Measurements from ENCODE around the gene EPSTI1.

EPSTI1 gene

DNA sequence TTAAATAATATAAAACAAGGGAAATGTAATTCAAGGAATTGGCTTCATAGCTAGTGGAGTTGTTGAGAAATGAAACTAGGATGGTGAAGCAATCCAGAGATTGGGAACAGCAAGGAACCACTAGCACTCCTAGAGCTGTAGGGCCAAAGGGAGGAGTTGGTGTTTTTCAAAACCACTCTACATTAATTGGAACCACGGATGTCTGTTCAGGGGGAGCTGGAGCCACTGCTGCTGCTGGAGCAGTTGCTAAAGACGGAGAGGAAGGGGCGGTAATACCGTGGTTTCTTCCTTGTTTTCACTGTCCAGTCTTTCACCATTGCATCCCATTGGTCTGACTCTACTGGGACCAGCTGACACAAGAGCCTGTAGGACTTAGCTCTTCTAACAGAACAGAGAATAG is 39.8 kb upstream of the EPSTI1 start:
- Histone ChIP-seq H3F3A (ENCODE audit: insufficient read depth, low read length) (no peaks in the 10 kb centered on the region), H3K9me3 (ENCODE audit: low read length) (no peaks in the 10 kb centered on the region), H3K4me3 (ENCODE audit: low read depth, low read length, poor library complexity, severe bottlenecking) (no peak overlapping the region), H3K4me1 (ENCODE audit: insufficient read depth, low read length, severe bottlenecking) (peaks cover 4% of the 10 kb centered on the region), H3K4me2 (ENCODE audit: low read length) (no peak overlapping the region), H4K20me1 (ENCODE audit: insufficient read depth, low read length) (no peaks in the 10 kb centered on the region), H3K79me2 (ENCODE audit: insufficient read depth, low read length) (peaks cover 52% of the 10 kb centered on the region), H3K27ac (ENCODE audit: low read depth, low read length, poor library complexity, severe bottlenecking) (no peak overlapping the region), H2AFZ (ENCODE audit: low read length) (no peak overlapping the region), H3K9ac (ENCODE audit: low read length) (no peak overlapping the region), H3K27me3 (ENCODE audit: insufficient read depth, low read length) (no peaks in the 10 kb centered on the region), H3K9me2 (ENCODE audit: low read depth, low read length) (no peaks in the 10 kb centered on the region), H3K36me3 (ENCODE audit: insufficient read depth, low read length) (peaks cover 38% of the 10 kb centered on the region)
- TF ChIP-seq CTCF (IDR thresholded peaks at IDR 0.05; ENCODE audit: low read length) = no peak
- TF ChIP-seq EZH2 (IDR thresholded peaks at IDR 0.05; ENCODE audit: borderline replicate concordance, low read length) = no peak

DNA sequence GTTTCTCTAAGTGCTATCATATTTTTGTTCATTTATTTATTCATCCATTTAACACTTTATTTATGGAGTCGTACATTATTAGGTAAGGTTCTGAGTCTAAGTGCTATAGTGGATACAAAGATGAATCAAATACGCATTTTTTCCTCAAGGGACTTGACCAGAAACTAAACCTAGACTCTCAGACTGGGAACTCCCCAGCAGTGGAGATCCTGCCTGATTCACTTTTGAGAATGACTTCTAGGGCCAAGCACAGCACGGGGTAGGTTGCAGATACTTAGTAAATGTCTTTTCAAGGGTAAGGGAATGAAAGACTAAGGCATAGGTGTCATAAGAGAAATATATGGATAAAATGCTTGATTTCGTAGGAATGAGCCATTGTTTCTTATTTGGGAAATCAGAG is 38.5 kb upstream of the EPSTI1 start:
- Histone ChIP-seq H2AFZ (ENCODE audit: low read length) (no peak overlapping the region), H3K9me3 (ENCODE audit: low read length) (no peaks in the 10 kb centered on the region), H3K79me2 (ENCODE audit: insufficient read depth, low read length) (peaks cover 58% of the 10 kb centered on the region), H3K4me3 (ENCODE audit: low read depth, low read length, poor library complexity, severe bottlenecking) (no peak overlapping the region), H4K20me1 (ENCODE audit: insufficient read depth, low read length) (no peaks in the 10 kb centered on the region), H3K27me3 (ENCODE audit: insufficient read depth, low read length) (no peaks in the 10 kb centered on the region), H3K4me1 (ENCODE audit: insufficient read depth, low read length, severe bottlenecking) (peaks cover 18% of the 10 kb centered on the region), H3F3A (ENCODE audit: insufficient read depth, low read length) (no peaks in the 10 kb centered on the region), H3K27ac (ENCODE audit: low read depth, low read length, poor library complexity, severe bottlenecking) (no peak overlapping the region), H3K9ac (ENCODE audit: low read length) (no peak overlapping the region), H3K9me2 (ENCODE audit: low read depth, low read length) (no peaks in the 10 kb centered on the region), H3K36me3 (ENCODE audit: insufficient read depth, low read length) (peaks cover 31% of the 10 kb centered on the region), H3K4me2 (ENCODE audit: low read length) (no peak overlapping the region)
- TF ChIP-seq CTCF (IDR thresholded peaks at IDR 0.05; ENCODE audit: low read length) (no peak), EZH2 (IDR thresholded peaks at IDR 0.05; ENCODE audit: borderline replicate concordance, low read length) (no peak)

DNA sequence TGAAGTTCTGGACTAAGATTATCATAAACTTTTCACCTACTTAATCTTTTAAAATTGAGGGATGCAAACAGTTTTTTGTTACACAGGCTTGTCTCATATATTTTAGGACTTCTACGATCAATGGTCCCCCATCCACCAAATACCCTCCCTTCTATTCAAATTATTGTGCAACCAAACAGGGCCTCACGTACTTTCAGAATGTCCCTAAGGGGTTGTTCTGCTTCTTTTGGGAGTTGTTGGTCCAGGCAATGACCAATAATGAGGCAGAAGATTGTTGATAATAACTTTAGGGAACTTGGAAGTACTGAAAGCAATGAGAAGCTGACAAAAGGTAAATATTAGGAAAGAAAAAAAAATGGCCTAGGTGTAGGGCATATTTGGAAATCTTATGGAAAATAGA is 34.2 kb upstream of the EPSTI1 start:
- H2AFZ ChIP-seq (ENCODE audit: low read length) = no peak overlapping the region
- no peaks in the 10 kb centered on the region for H3K27me3 ChIP-seq (ENCODE audit: insufficient read depth, low read length)
- H3K27ac ChIP-seq (ENCODE audit: low read depth, low read length, poor library complexity, severe bottlenecking) = peak overlapping the region; percentile 16
- no peaks in the 10 kb centered on the region for H4K20me1 ChIP-seq (ENCODE audit: insufficient read depth, low read length)
- no peaks in the 10 kb centered on the region for H3K9me2 ChIP-seq (ENCODE audit: low read depth, low read length)
- peak overlapping the region; percentile 80 for H3K4me3 ChIP-seq (ENCODE audit: low read depth, low read length, poor library complexity, severe bottlenecking)
- H3K9ac ChIP-seq (ENCODE audit: low read length) = no peak overlapping the region
- peaks cover 39% of the 10 kb centered on the region for H3K4me1 ChIP-seq (ENCODE audit: insufficient read depth, low read length, severe bottlenecking)
- H3F3A ChIP-seq (ENCODE audit: insufficient read depth, low read length) = no peaks in the 10 kb centered on the region
- no peaks in the 10 kb centered on the region for H3K9me3 ChIP-seq (ENCODE audit: low read length)
- peaks cover 19% of the 10 kb centered on the region for H3K36me3 ChIP-seq (ENCODE audit: insufficient read depth, low read length)
- TF ChIP-seq EZH2 (IDR thresholded peaks at IDR 0.05; ENCODE audit: borderline replicate concordance, low read length) (no peak), CTCF (IDR thresholded peaks at IDR 0.05; ENCODE audit: low read length) (no peak)
- peak overlapping the region; percentile 37; the same call in 1 of the 2 replicates for H3K4me2 ChIP-seq (ENCODE audit: low read length)
- H3K79me2 ChIP-seq (ENCODE audit: insufficient read depth, low read length) = peaks cover 51% of the 10 kb centered on the region
